A549 (cell line): ENCODE results near the gene UCP3. TPM values are rescaled to one million over a fixed set of nuclear protein-coding genes. Genes with fewer than 3 reads are reported as not detected.

Source experiments
- ATAC-seq, 2 experiments: fragments of 200-7000 bp in 1 of 2; fragments of >200 bp in 1 of 2; cut with Nextera tagmentation in 1 of 2; cut with Tn5 transposase in 1 of 2; 3 replicates each; pipeline versions ENCODE4 v1.8.0 to v1.9.1; 2018 to 2020; ENCODE audit warnings: mild to moderate bottlenecking in 1 of 2, moderate library complexity in 1 of 2
- CTCF ChIA-PET: fragments of 300-600 bp; sonication (Branson Sonifier 250); formaldehyde crosslinking; extraction: SDS; loops from one replicate; lab custom pipeline; 2021; ENCODE audit warnings: antibody characterized with exemption, inconsistent platforms; lab: Yijun Ruan, JAX
- POLR2A ChIA-PET: fragments of 350-600 bp; formaldehyde crosslinking; extraction: SDS; loops from one replicate; lab custom pipeline; 2021; ENCODE audit warnings: antibody characterized with exemption, inconsistent platforms; lab: Yijun Ruan, JAX
- DNase-seq, 2 experiments: peaks; one replicate each; pipeline versions ENCODE4 v3.0.0 to v3.0.0-alpha.2; 2011 to 2016; ENCODE audit warnings: low read depth in 1 of 2, low spot score in 1 of 2
- FAIRE-seq: peaks from 2 replicates; lab custom pipeline; 2011; peaks lifted over from hg19 to GRCh38; lab: Jason Lieb, UNC
- H3K27ac ChIP-seq, 2 experiments: fragments of >200 bp; sonication (Bioruptor Twin); formaldehyde crosslinking; 3 replicates each; pipeline ENCODE4 v1.5.1; 2016 to 2017
- H3K4me1 ChIP-seq: fragments of >200 bp; sonication (Bioruptor Twin); formaldehyde crosslinking; 3 replicates; pipeline ENCODE4 v1.6.1; 2016
- H3K4me2 ChIP-seq: fragments of >200 bp; sonication (Bioruptor Twin); formaldehyde crosslinking; 3 replicates; pipeline ENCODE4 v1.6.1; 2016
- H3K4me3 ChIP-seq: fragments of >200 bp; sonication (Bioruptor Twin); formaldehyde crosslinking; 3 replicates; pipeline ENCODE4 v1.5.1; 2016
- H3K9me3 ChIP-seq: fragments of >200 bp; sonication (Bioruptor Twin); formaldehyde crosslinking; 3 replicates; pipeline ENCODE4 v1.6.1; 2016
- BHLHE40 ChIP-seq: IDR thresholded peaks from 2 replicates; pipeline ENCODE4 v1.6.1; 2012; ENCODE audit warnings: low read depth, low read length, inconsistent platforms
- CBX2 ChIP-seq: fragments of 200-600 bp; sonication (generic); IDR thresholded peaks from 2 replicates; pipeline ENCODE4 v1.6.1; 2016; ENCODE audit warnings: low read depth, mild to moderate bottlenecking, borderline replicate concordance
- CHD2 ChIP-seq: fragments of 150-350 bp; IDR thresholded peaks from 2 replicates; pipeline ENCODE4 v1.6.1; 2014; ENCODE audit warnings: low read length; ENCODE audit not compliant: partially characterized antibody
- EHF ChIP-seq: fragments of 250-450 bp; sonication (Bioruptor Pico); IDR thresholded peaks from 2 replicates; pipeline ENCODE4 v1.5.0; 2020; ENCODE audit warnings: mild to moderate bottlenecking
- HDAC2 ChIP-seq: fragments of 200-600 bp; sonication (generic); IDR thresholded peaks from 2 replicates; pipeline ENCODE4 v1.6.1; 2016
- HOXB5 ChIP-seq: fragments of 250-450 bp; sonication (Bioruptor Pico); IDR thresholded peaks from 2 replicates; pipeline ENCODE4 v1.5.0; 2020; ENCODE audit warnings: mild to moderate bottlenecking, moderate library complexity
- KDM5A ChIP-seq: fragments of 200-600 bp; sonication (generic); IDR thresholded peaks from 2 replicates; pipeline ENCODE4 v1.6.1; 2016; ENCODE audit warnings: antibody characterized with exemption, mild to moderate bottlenecking
- MAFK ChIP-seq: fragments of 450-650 bp; IDR thresholded peaks from 2 replicates; pipeline ENCODE4 v1.6.1; 2014; ENCODE audit not compliant: partially characterized antibody
- NFE2L2 ChIP-seq: fragments of 150-350 bp; conservative IDR thresholded peaks from 2 replicates; pipeline ENCODE4 v1.6.1; 2014; ENCODE audit warnings: low read length
- NPAS2 ChIP-seq: fragments of 250-450 bp; sonication (Bioruptor Pico); IDR thresholded peaks from 2 replicates; pipeline ENCODE4 v1.8.0; 2022; ENCODE audit warnings: mild to moderate bottlenecking, moderate library complexity, borderline replicate concordance
- NR3C1 ChIP-seq: fragments of >200 bp; sonication (Bioruptor Twin); formaldehyde crosslinking; IDR thresholded peaks from 3 replicates; pipeline ENCODE4 v1.6.1; 2017
- RAD21 ChIP-seq, 2 experiments: fragments of >200 bp in 1 of 2; sonication (Bioruptor Twin) in 1 of 2; formaldehyde crosslinking in 1 of 2; IDR thresholded peaks in 1 of 2; conservative IDR thresholded peaks in 1 of 2; 2 replicates in 1 of 2; 3 replicates in 1 of 2; pipeline ENCODE4 v1.6.1; 2012 to 2018; ENCODE audit warnings: inconsistent platforms in 1 of 2
- RNF2 ChIP-seq: fragments of 200-600 bp; sonication (generic); IDR thresholded peaks from 2 replicates; pipeline ENCODE4 v1.6.1; 2016; ENCODE audit warnings: low read depth, mild to moderate bottlenecking, antibody characterized with exemption, moderate library complexity, borderline replicate concordance
- SMC3 ChIP-seq: fragments of >200 bp; sonication (Bioruptor Twin); formaldehyde crosslinking; IDR thresholded peaks from 3 replicates; pipeline ENCODE4 v1.6.1; 2018; ENCODE audit warnings: inconsistent platforms
- TFCP2L1 ChIP-seq: fragments of 250-450 bp; sonication (Bioruptor Pico); IDR thresholded peaks from 2 replicates; pipeline ENCODE4 v1.5.0; 2021; ENCODE audit warnings: mild to moderate bottlenecking
- TP53 ChIP-seq: fragments of 250-450 bp; sonication (Bioruptor Pico); IDR thresholded peaks from 2 replicates; pipeline ENCODE4 v1.5.0; 2021; ENCODE audit warnings: mild to moderate bottlenecking, moderate library complexity
- ZC3H11A ChIP-seq: fragments of 450-650 bp; IDR thresholded peaks from 2 replicates; pipeline ENCODE4 v1.6.1; 2014; ENCODE audit warnings: antibody characterized with exemption, mild to moderate bottlenecking
- ZFP36 ChIP-seq: fragments of 450-650 bp; IDR thresholded peaks from 2 replicates; pipeline ENCODE4 v1.6.1; 2014; ENCODE audit warnings: borderline replicate concordance; ENCODE audit not compliant: partially characterized antibody
- ZSCAN20 ChIP-seq: fragments of 250-450 bp; sonication (Bioruptor Pico); IDR thresholded peaks from 2 replicates; pipeline ENCODE4 v1.8.0; 2022; ENCODE audit warnings: mild to moderate bottlenecking, moderate library complexity
- WGBS: methylation state at CpG from one replicate; pipeline ENCODE4 v1.1.6; 2017; ENCODE audit errors: missing lambda C conversion rate; 5-methylcytosine and 5-hydroxymethylcytosine counted together
- polyA plus RNA-seq, 4 experiments: library from polyadenylated mRNA; depleted of rRNA in 3 of 4; stranded (reverse); fragments of >200 nt; fragmentation: RNase III in 1 of 4; extraction: RNeasy Plus Mini Kit Qiagen cat#74134 plus additional on column Dnase treatment in 1 of 4; gene quantifications; 2 replicates in 3 of 4; 3 replicates in 1 of 4; pipeline ENCODE4 v1.2.3, GENCODE V29; 2011 to 2017
- TF ChIP-seq, protein P1 (sequence below): fragments of 250-450 bp; sonication (Bioruptor Pico); IDR thresholded peaks from 2 replicates; pipeline ENCODE4 v1.5.0; 2020; ENCODE audit warnings: low read depth, mild to moderate bottlenecking, moderate library complexity
- TF ChIP-seq, protein P2 (sequence below): IDR thresholded peaks from 2 replicates; pipeline ENCODE4 v1.6.1; 2012

The UCP3 gene
- polyA plus RNA-seq, 2 of the 4 experiments (the other 2 are of a cell fraction): 1.3 to 1.5 TPM

DNA sequence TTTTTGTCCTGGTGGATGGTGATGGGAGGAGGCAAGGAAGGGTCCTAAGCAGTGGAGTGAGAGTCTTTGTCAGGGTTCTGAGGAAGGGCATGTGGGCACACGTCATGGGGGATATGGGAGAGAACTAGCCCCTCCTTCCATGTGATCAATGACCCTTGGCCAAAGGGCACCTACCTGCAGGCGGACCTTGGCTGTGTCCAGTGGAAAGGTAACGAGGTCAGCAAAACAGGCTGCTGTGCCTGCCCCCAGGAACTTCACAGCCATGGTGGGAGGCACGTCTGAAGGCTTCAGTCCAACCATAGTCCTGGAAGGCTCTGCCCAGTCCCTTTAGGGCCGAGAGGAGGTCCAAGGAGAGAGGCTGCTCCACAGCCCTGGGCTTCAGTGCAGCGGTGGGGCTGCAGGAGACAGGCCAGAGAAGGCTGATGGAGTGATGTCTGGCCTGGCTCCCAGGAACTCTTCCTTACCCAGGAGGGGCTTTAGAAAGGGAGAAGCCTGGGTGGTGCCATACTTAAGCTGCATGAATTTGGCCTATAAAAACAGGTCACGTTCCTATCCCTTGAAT lies 2.1 kb downstream of the UCP3 start:
- FAIRE-seq: no peak
- DNase-seq: no peak
- ATAC-seq: no peak
- 92% methylated on average over 7 of the region's 7 CpGs for WGBS
- no peaks in the 10 kb centered on the region for H3K9me3 ChIP-seq
- no peak overlapping the region for H3K27ac ChIP-seq
- TF ChIP-seq KDM5A (no peak), MAFK (peak; percentile 46)
- ChIA-PET POLR2A (no interaction called here), CTCF (interaction anchor here (1.6 to 1.8 kb wide), 2 partner anchors 17 to 43 kb away, joined by 4 read pairs; no protein-coding TSS in a partner anchor)
- no peak overlapping the region for H3K4me2 ChIP-seq
- no peaks in the 10 kb centered on the region for H3K4me1 ChIP-seq
- H3K4me3 ChIP-seq: no peak overlapping the region

DNA sequence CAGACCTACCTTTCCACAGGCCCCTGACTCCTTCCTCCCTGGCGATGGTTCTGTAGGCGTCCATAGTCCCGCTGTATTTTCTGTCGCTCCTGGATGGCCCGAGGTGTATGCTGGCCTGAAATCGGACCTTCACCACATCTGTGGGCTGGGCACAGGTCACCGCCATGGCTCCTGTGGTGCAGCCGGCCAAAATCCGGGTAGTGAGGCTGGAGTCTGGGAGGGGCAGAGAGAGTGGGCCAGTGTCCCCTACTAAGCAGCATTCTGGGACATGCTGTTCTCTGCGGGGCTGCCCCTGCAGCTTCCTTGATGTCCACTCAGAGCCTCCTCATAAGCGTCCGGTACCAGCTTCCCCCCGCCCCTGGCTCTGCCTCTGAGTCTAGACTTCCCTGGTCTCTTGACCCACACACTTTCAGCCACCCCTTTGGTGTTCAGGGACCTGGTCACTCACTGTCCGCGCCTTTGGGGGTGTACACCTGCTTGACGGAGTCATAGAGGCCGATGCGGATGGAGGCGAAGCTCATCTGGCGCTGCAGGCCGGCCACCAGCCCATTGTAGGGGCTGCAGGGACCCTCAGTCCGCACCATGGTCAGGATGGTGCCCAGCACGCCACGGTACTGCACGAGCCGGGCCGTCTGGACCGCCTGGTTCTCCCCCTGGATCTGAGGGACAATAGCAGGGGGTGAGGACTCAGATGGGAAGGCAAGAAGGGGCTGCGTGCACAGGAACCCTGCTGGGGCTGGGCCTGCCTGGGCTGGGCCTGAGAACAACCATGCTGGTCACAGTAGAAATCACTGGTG lies 3.0 kb downstream of the UCP3 start:
- FAIRE-seq: no peak
- Histone ChIP-seq H3K4me3 (no peak overlapping the region), H3K9me3 (no peaks in the 10 kb centered on the region)
- no peak for TF ChIP-seq RAD21 (conservative IDR thresholded peaks at IDR 0.05 in 1 of 2, IDR thresholded peaks at IDR 0.05 in 1 of 2)
- TF ChIP-seq, protein P1, sequence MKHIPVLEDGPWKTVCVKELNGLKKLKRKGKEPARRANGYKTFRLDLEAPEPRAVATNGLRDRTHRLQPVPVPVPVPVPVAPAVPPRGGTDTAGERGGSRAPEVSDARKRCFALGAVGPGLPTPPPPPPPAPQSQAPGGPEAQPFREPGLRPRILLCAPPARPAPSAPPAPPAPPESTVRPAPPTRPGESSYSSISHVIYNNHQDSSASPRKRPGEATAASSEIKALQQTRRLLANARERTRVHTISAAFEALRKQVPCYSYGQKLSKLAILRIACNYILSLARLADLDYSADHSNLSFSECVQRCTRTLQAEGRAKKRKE (CRISPR knock-in tag): no peak
- no peak for TF ChIP-seq NR3C1
- TF ChIP-seq, protein P2, sequence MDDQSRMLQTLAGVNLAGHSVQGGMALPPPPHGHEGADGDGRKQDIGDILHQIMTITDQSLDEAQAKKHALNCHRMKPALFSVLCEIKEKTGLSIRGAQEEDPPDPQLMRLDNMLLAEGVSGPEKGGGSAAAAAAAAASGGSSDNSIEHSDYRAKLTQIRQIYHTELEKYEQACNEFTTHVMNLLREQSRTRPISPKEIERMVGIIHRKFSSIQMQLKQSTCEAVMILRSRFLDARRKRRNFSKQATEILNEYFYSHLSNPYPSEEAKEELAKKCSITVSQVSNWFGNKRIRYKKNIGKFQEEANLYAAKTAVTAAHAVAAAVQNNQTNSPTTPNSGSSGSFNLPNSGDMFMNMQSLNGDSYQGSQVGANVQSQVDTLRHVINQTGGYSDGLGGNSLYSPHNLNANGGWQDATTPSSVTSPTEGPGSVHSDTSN: no peak
- TF ChIP-seq, all 56 proteins: peak for 0
- DNase-seq: no peak
- ChIA-PET POLR2A (no interaction called here), CTCF (interaction anchor here (0.6 kb wide), 1 partner anchor 13 kb away, joined by 4 read pairs; no protein-coding TSS in a partner anchor)
- no peak for ATAC-seq
- H3K4me2 ChIP-seq: no peak overlapping the region
- no peak overlapping the region for H3K27ac ChIP-seq
- 93% methylated on average over 29 of the region's 29 CpGs for WGBS
- no peaks in the 10 kb centered on the region for H3K4me1 ChIP-seq

DNA sequence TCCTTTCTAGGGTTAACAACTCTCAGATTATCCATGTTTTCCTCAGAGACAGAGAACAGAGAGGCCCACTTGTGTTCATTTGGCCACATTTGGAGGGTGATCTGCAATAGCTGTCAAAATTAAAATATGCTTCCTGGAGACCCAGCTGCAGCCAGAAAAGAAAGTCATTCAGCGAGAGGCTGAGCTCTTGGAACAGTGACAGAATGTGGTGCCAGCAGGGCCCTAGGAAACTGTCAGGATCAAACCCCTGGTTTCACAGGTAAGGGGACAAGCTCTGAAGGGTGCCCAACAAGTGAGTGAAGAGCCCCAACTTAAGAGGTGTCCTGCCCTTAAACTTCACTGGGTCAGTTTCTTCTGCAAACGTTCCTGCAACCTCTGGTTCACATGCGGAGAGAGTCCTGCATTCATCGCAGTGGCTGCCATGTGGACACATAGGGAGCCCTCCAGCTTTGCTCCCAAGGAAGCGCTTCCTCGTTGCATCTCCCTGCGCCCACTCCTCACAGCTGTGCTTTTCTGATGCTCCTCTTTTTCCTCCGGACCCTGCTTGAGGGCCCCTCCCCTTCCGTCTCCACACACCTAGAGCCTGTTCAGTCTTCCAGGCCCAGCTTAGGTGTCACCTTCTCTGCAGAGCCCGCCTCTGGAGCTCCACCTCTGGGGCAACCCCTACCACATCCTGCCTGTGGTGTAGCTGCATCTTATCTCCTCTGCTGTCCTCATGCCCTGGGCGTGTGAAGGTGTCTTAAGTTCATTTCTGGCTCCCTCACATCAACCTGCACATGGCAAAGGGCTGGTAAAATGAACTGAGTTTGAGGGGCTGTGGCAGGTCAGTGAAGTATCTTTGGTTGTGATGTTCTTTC lies 3.9 kb downstream of the UCP3 start:
- CTCF ChIA-PET: interaction anchor here (1.1 kb wide), 1 partner anchor 11 kb away, joined by 3 read pairs; no protein-coding TSS in a partner anchor
- DNase-seq (no peak), FAIRE-seq (no peak), ATAC-seq (no peak; a peak in 1 of 6 replicates)
- TF ChIP-seq CHD2: no peak
- TF ChIP-seq ZC3H11A: no peak
- no peak for TF ChIP-seq ZSCAN20 (CRISPR knock-in tag)
- TF ChIP-seq SMC3: no peak
- no peak for TF ChIP-seq NPAS2
- TF ChIP-seq ZFP36: no peak
- TF ChIP-seq TFCP2L1 (CRISPR knock-in tag): no peak
- TF ChIP-seq RNF2: no peak
- TF ChIP-seq HOXB5 (CRISPR knock-in tag): no peak
- TF ChIP-seq EHF: no peak
- no peak for TF ChIP-seq TP53
- no peak for TF ChIP-seq HDAC2
- no peak for TF ChIP-seq BHLHE40
- no peak for TF ChIP-seq NFE2L2
- no peak for TF ChIP-seq CBX2
- 84% methylated on average over 11 of the region's 11 CpGs for WGBS
- Histone ChIP-seq H3K9me3 (no peaks in the 10 kb centered on the region), H3K4me2 (no peak overlapping the region), H3K4me3 (no peak overlapping the region), H3K4me1 (no peaks in the 10 kb centered on the region), H3K27ac (no peak overlapping the region)
- POLR2A ChIA-PET: no interaction called here
